Activated CD8-positive, alpha-beta T cell treated with anti-CD3 and anti-CD28 coated beads, Interleukin-2, amount 10 ng/mL, durations not matched to agents 7 days and 5 days (primary cell): ENCODE results near the gene ACTG2. TPM values are rescaled to one million over a fixed set of nuclear protein-coding genes. Genes with fewer than 3 reads are reported as not detected.

ENCODE experiments used
- total RNA-seq, 2 experiments: library from RNA; stranded (reverse); gene quantifications; one replicate each; pipeline ENCODE4 v1.2.3, GENCODE V29; 2021

ACTG2 gene
- total RNA-seq, 2 experiments from 2014 or later: 0.81 TPM; not detected in 1

Other genes starting within 250 kb of the ACTG2 start
- 10 to 100 TPM; 43.7 to 50.0 TPM for gene TPRKB, start 155.7 kb upstream of the ACTG2 start, total RNA-seq
- gene DUSP11, start 112.9 kb upstream of the ACTG2 start, total RNA-seq: 10 to 100 TPM; 24.3 to 25.6 TPM
- gene C2orf78, start 108.8 kb upstream of the ACTG2 start, total RNA-seq: not detected
- 10 to 100 TPM; 33.6 to 34.9 TPM for gene STAMBP, start 64.0 kb upstream of the ACTG2 start, total RNA-seq
- 10 to 100 TPM; 71.5 to 72.1 TPM for gene DGUOK, start 33.9 kb downstream of the ACTG2 start, total RNA-seq
- 10 to 100 TPM; 20.4 to 20.9 TPM for gene TET3, start 91.9 kb downstream of the ACTG2 start, total RNA-seq